GM10266 (cell line): Measurements from ENCODE around the gene MTHFD1L.

Source experiments
- DNase-seq: peaks from one replicate; pipeline ENCODE4 v3.0.0; 2012; ENCODE audit errors: extremely low spot score
- TF ChIP-seq, protein P1 (sequence below): IDR thresholded peaks from 2 replicates; pipeline ENCODE4 v1.5.1; 2012; ENCODE audit warnings: mild to moderate bottlenecking, low read depth; ENCODE audit not compliant: control insufficient read depth, insufficient read depth; ENCODE audit errors: missing control alignments

MTHFD1L gene

DNA sequence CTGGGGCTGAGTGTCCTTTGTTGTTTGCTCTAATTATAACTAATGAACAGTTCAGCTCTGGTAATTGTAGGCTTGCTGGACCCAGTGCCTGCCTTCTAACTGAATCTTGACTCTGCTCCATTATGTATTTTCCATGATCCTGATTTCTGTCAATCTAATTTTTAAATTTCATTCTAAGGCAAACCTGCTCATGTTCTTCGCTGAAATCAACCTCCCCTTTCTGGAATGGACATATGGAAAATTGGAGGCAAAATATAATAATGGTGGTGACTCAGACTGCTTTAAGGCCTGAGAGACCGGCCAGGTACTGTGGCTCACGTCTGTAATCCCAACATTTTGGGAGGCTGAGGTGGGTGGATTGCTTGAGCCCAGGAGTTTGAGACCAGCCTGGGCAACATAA, 191.6 kb downstream of the MTHFD1L start:
- TF ChIP-seq, protein P1, sequence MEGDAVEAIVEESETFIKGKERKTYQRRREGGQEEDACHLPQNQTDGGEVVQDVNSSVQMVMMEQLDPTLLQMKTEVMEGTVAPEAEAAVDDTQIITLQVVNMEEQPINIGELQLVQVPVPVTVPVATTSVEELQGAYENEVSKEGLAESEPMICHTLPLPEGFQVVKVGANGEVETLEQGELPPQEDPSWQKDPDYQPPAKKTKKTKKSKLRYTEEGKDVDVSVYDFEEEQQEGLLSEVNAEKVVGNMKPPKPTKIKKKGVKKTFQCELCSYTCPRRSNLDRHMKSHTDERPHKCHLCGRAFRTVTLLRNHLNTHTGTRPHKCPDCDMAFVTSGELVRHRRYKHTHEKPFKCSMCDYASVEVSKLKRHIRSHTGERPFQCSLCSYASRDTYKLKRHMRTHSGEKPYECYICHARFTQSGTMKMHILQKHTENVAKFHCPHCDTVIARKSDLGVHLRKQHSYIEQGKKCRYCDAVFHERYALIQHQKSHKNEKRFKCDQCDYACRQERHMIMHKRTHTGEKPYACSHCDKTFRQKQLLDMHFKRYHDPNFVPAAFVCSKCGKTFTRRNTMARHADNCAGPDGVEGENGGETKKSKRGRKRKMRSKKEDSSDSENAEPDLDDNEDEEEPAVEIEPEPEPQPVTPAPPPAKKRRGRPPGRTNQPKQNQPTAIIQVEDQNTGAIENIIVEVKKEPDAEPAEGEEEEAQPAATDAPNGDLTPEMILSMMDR = no peak
- no peak for DNase-seq

DNA sequence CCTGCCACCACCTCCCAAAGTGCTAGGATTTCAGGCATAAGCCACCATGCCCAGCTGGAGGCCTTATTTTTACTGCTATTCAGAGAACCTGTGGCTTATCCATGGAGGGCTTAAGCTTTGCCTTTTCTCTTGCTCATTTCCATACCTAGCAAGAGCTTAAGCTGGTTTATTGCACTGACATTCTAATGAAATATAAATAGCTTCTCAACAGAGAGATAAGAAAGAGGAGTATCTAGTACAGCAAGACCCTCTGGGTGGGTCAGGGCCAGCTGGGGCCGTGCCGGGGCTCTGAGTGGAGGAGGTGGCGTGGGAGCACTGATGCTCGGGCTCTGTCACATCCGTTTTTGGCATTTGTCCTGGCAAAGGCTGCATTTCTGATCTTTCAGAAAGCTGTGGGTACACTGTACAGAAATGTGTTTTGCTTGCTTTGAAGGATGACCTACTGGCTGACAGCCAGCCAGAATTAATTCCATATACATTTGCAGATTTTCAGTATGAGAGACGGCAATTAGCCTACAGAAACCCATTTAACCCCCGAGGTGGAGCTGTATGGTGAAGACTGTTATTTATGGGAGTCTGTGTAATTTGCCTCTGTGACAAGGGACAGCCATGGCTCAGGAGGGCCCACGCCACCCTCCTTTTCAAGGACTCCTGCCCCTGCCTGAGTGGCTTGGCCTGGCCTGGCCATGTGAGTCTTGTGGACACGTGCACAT, 192.7 kb downstream of the MTHFD1L start:
- DNase-seq = no peak
- TF ChIP-seq, protein P1 = no peak

- DNase-seq = no peak
- TF ChIP-seq, protein P1 = no peak
These were observed 194.2 kb downstream of the MTHFD1L start for GRCh38 chr6:151059612-151060095.

DNA sequence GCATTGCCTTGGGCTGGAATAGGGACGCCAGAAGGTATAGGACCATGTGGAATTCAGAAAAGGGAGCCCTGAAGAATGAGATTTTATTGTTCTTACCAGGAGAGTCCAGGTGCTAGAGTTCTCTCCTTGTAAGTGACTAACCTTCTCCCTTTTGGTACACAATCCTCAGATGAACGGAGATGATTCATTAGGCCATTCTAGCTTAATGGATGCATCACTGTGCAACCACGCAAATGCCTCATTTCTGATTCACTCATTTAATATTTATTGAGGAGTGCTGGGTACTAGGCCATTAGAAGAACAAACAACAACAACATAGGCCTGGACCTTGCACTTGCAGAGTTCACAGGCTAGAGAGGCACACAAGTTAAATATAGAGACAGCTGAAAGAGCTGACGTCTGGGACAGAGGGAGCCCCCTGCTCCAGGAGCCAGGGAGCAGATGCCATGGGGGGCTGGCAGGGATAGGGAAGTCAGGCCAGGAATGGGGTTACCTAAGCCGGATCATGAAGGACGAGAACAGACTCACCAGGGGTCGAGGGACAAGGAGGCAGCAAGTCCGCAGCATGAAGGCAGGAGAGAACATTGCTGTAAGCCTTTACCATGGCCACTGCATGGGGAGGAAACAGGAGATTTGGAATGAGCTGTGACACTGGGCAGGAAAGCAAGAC, 194.7 kb downstream of the MTHFD1L start:
- DNase-seq = no peak
- TF ChIP-seq, protein P1 = no peak

GRCh38 chr6:151060766-151061531, 195.4 kb downstream of the MTHFD1L start:
- DNase-seq = no peak
- TF ChIP-seq, protein P1 = no peak

- TF ChIP-seq, protein P1 = no peak
- no peak for DNase-seq
These were observed 197.8 kb downstream of the MTHFD1L start for GRCh38 chr6:151063352-151063751.
